Stimulated activated CD8-positive, alpha-beta memory T cell treated with anti-CD3 and anti-CD28 coated beads, Interleukin-4, amount 100 ng/mL, for 24 hours (primary cell): ENCODE data around the gene MAP7D2.

Experiments
- DNase-seq: peaks from one replicate; pipeline ENCODE4 v3.0.0-alpha.2; 2020; ENCODE audit warnings: low read depth

The MAP7D2 gene

DNA sequence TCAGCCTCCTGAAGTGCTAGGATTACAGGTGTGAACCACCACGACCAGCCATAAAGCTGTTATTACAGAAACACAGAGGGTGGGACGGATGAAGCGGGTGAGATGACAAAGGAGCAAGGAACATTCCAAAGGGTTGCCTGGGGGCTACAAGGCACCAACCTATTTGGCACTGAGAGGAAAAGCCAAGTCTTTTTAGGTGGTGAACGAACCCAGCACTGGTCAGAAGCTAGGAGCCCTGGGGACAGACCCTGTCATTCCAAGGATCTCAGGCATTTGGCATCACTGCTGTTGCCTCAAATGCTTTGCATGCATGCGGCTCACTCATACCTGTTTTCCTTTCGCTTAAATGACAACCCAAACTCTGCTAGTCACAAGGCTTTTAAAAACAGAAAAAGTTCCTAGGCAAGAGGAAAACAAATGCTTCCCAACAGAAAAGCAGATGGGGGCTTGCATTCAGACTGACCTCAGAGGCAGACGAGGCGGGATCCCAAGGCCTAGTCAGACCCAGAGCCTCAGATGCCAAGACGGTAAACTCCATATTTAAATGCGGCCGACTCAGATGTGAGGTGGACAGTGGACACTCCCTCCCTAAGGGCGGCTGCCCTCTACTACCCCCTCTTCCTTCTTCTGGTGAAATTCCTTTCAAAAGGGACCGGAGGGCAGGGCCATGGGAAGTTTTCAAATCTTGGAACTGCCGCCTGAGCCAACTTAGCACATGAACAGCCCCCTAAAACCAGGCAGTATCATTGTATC lies 4.5 kb downstream of the MAP7D2 start:
- DNase-seq: no peak

DNA sequence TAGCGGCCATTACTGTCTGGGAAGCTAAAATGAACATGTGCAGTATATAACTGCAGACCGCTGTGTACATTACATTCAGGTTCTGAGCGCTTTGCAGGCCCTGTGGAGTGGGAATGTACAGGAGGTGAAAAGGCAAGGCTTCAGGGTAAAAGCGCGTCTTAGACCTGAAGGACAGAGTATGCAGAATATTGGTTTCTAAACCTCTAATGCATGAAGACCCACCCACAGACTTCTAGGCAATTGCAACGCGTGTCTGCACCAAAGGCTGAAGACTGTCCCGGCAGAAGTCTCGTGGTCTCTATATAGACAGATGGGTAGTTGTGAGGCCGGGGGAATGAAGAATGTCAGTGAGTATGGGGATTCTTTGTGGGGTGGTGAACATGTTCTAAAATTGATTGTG lies 5.4 kb downstream of the MAP7D2 start:
- DNase-seq: no peak

DNA sequence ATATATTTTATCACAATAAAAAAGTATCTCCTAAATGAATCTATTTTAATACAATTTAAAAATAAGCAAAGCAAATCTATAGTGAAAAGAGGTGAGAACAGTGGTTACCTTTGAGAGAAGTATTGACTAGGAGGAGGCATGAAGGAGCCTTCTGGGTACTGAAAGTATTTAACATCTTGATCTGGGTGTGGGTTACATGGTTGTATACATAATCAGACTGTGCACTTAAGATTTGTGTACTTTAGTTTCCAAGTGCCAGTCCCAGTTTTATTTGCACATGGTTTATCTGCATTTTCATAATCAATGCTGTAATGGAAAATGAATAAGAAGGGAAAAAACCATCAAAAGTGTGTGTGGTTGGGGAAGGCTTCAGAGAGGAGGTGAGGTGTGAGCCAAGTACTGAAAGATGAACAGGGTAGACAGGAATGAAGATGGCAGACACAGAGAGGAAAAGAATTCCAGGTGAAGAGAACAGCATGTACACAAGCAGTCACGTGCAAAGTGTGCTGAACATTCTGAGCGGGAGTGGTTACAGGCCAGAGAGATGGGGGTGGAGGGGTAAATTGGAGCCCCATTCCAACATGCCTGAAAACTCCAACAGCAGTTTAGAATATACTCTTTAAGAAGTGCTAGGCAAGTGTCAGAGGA lies 14.6 kb downstream of the MAP7D2 start:
- DNase-seq: no peak

DNA sequence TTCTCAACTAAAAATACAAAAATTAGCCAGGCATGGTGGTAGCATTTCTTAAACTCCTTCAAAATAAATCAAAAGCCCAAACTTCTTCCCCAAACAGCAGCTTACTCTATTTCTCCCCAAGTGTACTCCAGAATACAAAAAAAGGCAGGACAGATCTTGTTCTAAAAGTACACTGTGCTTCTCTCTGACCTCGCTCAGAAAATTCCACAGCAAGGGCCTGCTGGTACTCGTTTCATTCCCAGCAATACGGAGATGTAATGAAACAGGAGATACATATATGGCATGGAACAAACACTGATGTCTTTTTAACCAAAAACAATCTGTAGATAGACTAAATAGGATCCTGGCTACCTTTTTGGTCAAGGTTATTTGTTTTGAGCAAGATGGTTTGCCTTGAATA lies 25.2 kb downstream of the MAP7D2 start:
- DNase-seq: no peak

DNA sequence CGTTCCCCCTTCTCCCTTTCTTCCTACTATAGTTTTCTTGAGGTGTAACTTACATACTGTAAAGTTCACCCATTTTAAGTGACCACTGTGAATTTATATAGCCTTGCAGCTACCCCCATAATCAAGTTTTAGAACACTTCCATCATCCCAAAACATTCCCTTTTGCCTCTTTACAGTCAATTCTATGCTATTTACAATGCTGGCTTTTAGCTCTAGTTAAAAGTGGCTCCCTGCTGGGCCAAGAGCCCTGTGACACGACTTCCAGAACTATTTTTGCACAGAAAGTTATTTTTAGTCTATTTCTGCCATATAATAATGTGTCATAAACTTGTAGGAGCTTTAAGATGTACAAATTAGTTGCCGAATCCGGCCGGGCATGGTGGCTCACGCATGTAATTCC lies 26.9 kb downstream of the MAP7D2 start:
- no peak for DNase-seq

DNA sequence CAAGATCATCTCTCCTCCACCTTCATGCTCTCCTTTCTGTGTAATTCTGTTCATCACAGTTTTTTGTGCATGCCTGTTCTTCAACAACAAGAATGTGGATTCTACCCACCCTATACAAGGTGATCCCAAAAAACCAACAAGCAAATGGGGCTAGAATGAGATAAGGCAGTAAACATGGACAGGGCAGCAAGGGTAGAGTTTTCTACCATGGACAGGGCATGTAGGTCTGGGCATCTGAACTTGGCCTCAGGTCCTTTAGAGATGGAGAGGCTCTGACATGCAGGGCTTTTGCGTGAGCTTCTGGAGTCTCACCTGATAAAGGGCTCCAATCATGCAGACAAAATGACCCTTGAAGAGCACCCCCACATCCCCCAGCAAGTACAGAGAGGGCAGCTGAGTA lies 36.4 kb downstream of the MAP7D2 start:
- DNase-seq: no peak

DNA sequence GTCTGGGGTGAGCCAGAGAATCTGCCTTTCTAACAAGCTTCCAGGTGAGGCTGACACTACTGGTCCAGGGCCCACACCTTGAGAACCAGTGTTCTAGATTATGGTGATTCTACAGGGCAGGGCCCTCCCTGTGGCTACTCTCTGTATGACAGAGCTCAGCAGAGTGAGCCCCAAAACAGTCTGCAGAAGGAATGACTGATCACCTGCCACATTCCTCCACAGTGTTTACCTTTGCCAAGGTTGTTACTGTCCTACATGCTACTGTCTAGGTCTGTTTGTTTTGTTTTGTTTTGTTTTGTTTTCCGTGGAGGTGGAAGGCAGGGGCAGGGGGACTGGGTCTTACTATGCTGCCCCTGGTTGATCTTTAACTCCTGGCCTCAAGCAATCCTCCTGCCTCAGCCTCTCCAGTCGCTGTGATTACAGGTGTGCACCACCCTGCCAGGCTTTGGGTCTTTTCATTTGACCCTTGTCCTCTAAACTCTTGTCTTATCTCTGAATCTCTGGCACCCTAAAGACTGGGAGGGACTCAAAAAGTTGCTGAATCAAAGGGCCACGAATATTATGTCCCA lies 45.1 kb downstream of the MAP7D2 start:
- DNase-seq: no peak

DNA sequence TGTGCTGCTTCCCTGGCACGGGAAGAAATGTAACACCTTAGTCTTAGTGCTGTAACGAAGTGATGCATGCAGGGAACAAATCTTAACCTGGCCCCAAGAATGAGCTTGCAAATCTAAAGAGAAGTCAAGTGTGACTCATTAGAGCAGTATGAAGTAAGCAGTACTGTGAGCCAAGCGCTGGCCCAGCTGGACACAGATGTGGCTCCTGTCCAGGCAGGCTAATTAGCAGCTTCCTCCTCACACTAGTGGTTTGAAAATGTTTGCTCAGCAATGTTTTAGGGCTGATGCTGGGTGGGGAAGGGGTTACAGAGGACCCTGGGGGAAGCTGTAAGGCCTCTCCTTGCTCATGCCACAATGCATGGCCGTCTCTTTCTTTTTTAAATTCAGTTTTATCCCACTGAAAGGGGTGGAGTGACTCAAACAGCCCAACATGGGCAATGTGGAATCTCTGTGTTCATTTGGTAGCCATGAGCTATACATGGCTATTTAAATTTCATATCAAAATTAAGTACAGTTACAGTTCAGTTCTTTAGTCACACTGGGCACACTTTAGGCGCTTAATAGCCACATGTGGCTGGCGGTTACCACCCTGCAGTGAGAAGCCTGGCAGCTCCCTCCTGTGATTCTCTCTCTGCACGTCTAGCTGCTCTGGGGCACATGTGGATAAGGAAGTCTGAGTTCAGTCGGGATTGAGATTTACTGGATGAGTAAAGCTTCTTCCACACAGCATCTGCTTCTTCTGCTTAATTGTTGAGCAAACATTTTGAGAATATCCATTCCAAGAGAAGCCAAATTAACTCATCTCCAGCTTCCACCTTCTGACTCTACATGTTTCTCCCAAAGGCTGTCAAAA lies 48.8 kb downstream of the MAP7D2 start:
- DNase-seq: no peak

DNA sequence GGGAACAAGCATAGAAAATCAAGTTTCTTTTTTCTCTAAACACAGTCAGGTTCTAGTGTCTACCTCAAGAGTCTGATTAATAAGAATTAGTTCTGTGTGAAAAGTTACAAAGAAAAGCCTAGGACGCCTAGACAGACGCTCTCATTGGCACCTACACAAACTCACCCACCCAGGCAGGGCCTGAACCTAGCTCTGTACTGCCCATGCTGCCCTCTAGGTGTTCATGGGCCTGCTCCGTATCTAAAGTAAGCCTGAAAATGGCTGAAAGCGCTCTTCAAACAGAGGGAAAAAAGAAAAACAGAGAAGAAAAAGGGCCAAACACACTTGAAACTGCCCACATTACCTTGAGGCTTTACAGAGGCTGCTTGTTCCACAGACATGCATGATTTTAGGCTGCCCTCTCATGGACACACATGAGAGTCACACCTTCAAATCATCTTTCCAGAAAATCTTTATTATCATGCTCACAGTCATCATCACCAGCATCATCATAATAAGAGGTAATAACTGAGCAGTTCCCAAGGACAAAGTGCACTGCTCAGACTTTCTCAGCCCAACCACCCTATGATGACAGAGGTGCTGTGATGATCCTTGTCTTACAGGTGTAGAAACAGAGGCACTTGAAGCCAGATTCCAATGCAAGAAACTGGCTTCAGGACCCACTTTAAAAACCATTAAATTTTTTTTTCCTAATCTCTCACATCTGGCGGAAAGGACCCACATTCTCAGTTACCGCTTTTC lies 49.6 kb downstream of the MAP7D2 start:
- no peak for DNase-seq

DNA sequence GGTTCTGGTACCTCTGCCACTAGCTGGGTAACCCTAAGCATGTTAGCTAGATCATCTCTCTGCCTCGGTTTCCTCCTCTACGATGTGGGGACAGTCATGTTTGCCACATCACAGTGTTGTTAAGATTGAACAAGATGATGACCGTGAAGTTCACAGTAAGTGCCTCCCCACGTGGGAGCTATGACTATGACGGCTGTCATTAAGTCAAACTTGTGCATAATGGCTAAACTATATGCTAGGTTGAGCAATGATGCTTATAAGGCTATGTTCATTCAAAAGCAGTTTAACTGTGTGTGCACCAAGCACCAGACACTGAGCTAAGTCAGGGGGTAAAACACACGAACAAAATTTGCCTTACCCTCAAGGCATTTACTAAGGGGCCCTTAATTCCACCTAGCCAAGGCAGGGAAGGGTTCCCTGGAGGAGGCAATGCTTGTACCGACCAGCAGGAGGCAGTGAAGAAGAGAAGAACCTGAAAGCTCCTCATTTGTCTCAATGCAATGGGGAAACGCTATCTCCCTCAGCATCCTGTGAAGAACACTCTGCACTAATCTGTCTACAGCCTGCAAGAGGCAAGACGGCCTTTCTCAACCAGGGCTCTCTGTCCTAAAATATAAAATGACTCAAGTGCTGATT lies 52.9 kb downstream of the MAP7D2 start:
- DNase-seq: no peak

DNA sequence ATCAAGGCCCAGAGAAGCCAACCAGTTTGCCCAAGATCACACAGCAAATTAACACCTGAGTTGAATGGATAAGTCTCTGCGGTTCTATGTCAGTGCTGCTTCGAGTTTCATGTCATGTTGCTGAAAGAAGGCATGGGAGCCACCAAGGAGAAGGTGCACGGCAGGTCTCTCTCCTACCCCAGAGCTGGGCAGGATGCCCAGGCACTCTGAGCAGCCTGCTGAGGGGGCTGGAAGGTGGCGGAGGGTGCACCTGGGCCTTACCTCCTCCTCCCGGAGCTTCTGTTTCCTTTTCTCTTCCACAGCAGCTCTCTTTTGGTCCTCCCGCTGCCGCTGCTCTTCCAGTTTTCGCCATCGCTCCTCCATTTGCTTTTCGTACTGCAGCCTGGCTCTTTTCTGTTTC lies 53.6 kb downstream of the MAP7D2 start:
- DNase-seq: no peak

DNA sequence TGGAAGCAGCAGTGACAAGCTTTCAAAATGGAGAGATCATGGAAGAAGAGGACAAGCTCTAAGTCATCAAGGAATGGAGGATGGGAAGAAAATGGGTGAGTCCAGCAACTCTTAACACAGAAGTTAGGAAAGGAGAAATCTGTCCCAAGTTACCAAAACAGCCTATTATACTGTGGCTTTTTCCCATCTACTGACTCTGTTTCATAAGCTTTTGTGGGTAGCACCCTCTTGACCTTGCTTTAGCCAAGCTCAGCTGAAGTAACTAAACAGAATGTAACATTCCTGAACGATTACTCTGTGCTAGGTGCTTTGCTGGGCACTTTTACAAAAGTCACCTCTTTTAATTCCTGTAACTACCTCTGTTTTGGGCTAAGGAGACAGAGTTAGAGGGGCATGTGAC lies 54.9 kb downstream of the MAP7D2 start:
- no peak for DNase-seq

DNA sequence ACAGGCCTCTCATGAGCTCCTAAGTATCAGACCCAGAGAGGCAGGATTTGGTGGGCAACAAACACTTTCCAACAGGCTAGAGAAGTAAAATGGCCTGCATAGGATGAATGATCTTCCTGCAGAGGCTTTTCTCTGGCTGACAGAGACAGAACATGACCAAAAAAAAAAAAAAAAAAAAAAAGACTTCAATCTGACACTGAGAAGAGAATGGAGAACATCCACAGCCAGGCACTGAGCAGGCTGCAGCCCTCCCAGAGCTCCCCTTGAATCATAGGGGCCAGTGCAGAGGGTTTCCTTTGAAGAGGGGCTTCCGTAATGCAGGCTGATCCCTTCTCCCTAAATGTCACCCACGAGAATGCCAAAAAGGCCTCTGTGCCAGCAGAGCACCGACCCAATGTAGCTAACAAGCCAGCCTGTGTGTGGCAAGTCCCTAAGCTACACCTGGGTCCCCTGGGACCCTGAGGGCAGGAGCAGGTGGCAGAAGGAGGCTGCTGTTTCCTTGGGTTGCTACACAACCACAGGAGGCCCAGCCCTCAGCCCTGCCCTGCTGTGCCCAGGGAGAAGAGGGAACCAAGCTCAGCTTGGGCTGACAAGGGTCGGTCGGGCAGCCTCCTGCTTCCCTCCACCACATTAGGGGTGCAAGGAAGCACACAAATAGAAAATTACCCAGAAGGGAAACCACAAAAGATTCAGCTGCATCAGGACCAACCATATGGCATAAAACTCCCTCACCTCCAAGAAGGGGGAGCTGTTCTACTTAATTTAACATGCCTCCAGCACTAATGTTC lies 55.6 kb downstream of the MAP7D2 start:
- no peak for DNase-seq

DNA sequence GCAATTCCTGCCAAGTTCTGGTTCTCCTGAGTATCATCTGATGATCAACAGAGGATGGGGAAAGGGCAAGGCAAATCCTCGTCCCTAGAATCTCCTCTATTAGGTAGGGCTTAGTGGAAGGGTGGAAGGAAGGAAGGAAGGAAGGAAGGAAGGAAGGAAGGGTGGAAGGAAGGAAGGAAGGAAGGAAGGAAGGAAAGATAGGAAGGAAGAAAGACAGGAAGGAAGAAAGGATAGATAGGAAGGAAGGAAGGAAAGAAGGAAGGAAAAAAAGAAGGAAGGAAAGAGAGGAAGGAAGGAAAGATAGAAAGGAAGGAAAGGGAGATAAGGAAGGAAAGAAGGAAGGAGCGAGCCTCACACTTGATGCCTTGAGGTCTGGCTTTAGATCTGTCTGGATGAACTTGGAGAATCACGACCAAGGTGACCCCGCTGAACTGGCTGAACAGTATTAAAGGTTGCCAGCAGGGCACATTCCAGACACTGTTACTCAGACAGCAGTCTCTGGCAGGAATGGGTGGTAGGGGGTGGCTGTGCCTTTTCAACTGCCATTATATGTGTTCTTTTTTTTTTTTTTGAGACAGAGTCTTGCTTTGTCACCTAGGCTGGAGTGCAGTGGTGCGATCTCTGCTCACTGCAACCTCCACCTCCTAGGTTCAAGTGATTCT lies 57.1 kb downstream of the MAP7D2 start:
- DNase-seq: no peak

DNA sequence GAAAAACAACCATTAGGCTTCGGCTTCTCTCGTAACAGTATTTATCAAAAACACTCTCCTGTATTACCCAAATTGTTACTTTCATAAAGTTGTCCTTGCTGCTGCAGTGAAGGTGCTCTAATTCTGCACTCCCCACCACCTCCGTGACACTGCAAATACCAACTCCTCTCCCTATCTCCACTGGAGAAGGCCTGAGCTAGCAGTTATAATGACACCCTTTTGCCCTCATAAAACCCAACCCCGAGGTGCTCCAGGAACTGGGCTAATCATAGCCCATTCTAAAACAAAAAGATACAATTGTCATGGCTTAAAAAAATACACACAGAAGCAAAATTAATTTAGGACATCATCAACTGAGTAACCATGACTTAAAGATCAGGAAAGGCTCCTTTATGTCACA lies 59.2 kb downstream of the MAP7D2 start:
- DNase-seq: no peak

DNA sequence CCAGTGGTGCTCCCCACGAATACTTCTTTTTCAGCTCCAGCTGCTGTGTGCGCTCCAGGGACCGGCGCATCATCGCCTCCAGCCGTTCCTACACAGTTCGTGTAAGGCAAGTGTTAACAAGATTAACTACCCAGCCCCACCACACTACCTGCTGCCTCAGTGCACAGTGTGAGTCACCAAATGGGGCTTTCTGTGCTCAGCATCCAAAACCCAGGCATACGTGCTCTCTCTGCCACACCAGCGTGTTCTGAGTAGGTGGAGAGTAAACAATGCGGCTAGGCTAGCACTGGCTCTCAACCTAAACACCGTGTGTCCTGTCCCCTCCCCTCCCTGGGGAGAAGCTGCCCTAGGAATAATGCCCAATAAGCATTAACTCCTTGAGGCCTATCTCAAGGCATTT lies 60.0 kb downstream of the MAP7D2 start:
- no peak for DNase-seq

DNA sequence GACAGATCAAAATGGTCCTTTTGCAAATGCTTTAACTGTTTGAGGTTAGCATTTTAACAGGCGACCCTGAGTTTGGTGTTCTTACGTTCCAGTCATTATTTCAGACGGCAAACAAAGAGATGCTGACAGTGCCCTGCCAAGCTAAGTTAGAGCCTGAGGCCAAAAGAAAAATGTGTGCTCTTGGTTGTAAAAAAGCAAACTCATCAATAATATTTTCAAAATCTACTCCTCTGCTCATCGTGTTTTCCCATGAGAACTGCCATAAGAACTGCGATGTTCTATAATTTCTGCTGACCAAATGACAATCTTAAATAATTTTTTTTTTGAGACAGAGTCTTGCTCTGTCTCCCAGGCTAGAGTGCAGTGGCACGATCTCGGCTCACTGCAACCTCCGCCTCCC lies 63.2 kb downstream of the MAP7D2 start:
- DNase-seq: no peak

DNA sequence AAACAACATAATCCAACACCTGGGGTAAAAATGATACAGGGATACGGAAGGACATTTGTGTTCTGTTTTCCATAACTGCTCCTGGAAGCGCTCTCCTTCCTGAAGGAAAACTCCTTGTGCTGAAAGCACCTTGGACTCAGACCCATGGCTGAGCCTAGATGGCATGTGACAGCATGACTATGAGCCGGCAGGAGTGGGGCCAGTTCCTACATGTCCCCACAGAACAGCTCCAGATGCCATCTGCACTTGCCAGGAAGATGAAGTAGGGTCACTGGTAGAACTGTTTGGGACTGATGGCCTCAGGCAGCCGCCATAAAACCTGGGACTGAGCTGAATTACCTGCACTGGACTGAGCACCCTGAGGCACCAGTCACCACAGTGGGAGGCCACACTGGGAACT lies 69.8 kb downstream of the MAP7D2 start:
- DNase-seq: no peak

DNA sequence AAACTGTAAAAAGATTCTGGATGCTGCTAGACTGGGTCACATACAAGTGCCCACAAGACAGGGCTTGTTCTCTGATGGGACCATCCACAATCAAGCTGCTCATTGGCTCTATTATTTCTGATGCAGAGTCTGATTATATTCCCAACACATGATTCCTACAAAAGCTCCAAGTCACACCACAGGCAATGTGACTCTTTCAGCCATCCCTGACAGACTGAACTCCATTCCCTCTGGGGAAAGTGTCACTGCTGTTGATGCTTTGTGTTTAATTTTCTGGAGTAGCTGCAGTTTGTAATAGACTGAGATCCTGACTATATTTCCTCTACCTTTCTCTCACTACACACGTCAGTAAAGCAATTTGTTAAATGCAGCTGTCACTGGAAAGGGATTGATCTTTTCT lies 70.5 kb downstream of the MAP7D2 start:
- no peak for DNase-seq

DNA sequence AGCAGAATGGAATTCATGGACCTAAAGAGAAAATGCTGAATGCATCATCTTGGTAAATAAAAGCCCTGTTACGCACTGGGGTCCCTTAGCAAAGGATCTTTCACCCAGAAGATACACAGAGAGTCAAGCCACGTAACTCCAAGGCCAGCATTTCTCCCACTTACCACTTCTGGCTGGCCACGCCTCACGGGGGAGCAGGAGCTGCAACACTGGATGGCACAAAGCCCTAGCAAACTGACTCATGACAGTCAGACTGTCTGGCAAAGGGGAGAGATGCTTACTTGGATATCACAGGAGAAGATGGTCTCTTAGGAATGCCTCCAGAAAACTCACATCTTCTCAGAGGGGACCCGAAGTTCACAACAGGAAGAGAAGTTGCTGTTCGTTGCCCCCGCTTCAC lies 74.5 kb downstream of the MAP7D2 start:
- DNase-seq: no peak
